CD4-positive, alpha-beta T cell treated with Interleukin-15 for 4 hours (primary cell): ENCODE results near the gene POLE3.
"Not testable (repeated sequence)": the region's sequence is repeated elsewhere in the genome, so short reads cannot be mapped to it uniquely, and the experiment has no call there.

Experiments
- DNase-seq: peaks from one replicate; pipeline ENCODE4 v3.0.0-alpha.2; 2020; ENCODE audit warnings: low spot score

Gene POLE3

DNA sequence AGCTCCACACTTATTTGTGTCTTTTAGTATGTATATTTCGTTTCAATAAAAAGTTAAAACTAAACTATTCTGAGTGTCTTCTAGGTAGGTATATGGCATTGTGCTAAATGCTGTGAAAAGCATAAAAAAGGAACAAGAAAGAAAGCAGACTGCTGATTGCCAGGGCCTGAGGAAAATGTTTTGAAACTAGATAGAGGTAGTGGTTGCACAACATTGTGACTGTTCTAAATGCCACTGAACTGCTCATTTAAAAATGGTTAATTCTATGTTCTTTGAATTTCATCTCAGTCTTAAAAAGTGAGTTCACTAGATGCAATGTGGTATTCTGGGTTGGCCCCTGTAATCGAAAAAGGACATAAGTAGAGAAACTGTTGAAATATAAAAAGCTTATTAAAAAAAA is 6.8 kb downstream of the POLE3 start:
- no peak for DNase-seq

DNA sequence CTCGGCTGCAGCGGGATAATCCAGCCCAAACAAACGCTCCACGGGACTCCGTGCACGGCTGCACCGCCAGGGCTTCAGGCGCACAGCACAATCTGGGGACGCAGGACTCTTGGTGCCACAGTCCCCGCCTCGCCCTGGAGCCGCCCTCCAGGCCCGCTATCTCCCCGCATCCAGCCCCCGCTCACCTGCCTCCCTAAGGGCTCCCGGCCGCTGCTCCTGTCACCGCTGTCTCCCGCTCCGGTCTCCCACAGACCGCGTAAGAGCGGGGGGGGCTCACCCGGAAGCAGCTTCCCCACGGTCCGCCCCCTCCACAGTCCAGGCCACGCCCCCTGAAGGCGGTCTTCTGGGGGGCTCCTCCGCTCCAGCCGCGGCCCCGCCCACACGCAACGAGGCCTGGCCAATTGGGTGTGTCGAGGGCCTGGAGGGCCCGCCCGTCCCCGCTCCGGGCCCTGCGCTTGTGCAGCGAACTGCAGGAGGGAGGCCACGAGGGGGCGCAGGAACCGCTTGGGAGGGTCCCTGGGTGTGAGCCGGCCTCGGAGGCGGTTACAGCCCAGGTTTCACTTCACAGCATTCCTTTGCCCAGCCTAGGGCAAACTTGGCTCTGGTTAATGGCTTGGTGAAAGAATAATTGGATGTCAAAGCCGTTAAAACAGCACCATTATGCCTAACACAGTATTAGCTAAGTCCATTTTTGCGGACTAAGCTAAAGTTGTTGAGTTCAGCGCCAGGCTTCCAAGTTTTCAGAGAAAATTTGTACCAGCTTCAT is 9.3 kb downstream of the POLE3 start, which contains the start of gene ALAD:
TSS of gene ALAD (minus strand) at position 258 of the 766 bp plus-strand sequence. CDS start 7,725 bp downstream, outside the sequence.
- peak; percentile 99 for DNase-seq

DNA sequence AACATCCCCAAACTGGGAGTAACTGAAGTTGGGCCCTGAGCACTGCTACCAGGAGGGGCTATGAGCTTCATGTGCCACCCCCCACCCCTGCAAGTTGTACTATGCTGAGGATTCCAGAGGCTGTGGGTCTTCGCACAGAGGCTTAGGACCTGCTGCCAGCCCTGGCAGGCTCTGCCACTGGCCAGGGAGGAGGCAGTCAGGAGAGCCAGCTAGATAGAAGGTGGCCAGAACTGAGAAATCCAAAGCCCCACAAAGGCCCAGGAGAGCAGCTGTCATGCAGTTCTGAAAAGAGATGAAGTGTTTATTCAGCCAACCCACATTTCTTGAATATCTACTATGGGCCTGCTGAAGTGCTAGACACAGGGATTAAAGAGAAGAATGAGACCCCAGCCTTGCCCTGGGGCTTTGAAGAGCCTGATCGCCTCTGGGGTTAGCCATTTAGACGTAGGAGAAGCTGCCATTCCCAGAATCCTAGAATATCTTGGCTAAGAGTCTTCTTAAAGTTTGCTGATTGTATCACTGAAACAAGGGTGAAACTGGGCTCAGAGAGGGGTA is 10.8 kb downstream of the POLE3 start:
- no peak for DNase-seq

DNA sequence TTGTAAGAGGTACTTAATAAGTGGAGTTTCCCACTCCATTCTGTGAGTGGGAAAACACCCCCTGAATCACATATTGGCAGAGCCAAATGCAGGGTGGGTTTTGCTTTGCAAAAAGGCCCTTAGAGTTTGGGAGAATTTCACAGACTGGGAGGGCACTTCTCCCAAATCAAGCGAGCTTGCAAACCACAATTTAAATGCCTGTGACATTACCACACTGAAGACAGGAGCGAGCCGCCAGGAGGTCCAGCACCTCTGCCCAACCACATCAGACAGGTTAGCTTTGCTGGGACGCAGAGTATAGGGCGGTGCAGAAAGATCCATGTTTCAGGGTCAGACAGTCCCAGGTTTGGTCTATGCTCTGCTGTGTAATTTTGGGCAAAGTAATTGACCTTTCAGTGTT is 11.7 kb downstream of the POLE3 start:
- no peak for DNase-seq

DNA sequence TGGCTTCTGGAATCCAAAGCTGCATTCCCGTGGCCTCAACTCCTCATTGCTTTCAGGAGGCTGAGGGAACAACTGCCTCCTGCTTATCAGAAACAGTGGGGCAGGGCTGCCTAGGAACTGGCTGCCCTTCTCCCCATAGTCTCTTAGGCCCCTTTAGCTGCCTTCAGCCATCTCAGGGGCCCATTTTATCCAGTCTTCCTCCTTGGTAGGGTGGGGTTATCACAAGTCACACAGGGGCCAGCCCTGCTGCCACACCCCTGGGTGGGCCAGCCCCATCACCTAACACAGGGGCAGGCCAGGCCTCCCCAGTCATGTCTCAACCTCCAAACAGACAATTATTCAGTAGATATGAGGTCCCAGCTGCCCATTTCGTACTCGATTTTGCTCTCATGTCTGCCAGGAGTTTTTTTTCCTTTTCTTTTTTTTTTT is 13.3 kb downstream of the POLE3 start:
- no peak for DNase-seq

DNA sequence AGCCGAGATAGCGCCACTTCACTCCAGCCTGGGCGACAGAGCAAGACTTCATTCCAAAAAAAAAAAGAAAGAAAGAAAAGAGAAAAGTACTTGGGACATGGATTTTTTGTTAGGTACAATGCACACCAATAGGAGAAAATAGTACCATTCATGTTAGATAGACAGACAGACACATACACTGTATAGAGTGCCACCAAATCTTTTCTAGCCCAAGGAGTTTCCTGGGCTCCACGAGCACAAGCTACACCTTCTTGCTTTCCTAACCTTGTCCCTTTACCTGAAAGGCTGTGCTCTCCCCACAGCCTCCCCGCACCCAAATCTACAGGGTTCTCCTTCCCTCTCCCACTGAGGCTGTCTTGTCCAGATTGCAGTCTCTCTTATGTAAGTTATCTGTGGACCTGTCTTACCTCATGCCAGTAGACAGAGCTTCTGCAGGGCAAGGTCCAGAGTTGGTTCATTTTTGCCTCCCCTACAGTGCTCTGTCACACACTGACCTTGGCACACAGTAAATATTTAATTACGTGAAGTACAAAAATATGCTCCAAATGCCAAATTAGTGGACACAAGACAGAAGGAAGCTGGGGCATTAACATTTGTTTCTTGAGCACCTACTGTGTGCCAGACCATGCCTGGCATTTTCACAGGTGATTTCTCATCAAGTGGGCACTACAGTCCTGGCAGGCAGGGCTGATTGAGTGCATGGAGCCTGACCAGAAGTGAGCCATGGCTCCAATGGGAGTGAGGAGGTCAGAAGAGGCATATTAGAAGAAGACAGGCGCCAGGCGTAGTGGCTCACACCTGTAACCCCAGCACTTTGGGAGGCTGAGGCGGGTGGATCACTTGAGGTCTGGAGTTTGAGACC is 15.2 kb downstream of the POLE3 start:
- no peak for DNase-seq

DNA sequence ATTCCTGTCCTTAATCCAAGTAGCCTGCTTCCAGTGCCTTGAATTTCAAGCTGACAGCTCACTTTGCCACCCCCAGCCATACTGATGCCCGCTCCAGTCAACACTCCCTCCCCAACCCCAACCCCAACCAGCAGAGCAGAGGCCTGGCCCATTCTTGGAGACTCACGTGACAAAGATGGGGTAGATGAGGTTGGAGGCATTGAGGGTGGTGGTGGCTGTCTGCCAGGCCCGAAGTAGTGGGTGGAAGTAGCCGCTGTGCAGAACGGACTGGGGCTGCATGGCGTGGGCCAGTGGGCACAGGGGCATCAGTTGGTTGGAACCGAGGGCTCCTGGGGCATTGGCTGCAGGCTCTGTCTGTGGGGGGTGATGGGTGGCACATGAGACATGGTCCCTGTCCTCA is 17.2 kb downstream of the POLE3 start:
- DNase-seq, result no peak

DNA sequence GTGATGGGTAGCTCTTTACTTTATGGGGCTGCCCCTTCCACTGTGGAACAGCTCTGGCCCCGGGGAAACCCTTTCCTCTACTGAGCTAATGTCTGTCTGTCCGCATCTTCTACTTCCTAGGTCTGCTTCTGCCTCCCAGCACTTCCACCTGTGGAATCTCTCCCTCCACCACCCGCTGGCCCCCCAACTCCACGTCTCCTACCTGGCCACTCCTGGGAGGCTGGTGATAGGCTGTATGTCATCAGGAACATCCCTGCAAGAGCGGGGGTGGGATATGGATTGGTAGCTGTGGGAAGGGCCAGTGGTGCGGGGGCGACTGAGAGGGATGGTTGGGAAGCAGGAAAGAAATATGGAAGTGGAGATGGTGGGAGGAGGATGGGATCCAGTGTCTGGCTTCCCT is 18.6 kb downstream of the POLE3 start:
- no peak for DNase-seq

DNA sequence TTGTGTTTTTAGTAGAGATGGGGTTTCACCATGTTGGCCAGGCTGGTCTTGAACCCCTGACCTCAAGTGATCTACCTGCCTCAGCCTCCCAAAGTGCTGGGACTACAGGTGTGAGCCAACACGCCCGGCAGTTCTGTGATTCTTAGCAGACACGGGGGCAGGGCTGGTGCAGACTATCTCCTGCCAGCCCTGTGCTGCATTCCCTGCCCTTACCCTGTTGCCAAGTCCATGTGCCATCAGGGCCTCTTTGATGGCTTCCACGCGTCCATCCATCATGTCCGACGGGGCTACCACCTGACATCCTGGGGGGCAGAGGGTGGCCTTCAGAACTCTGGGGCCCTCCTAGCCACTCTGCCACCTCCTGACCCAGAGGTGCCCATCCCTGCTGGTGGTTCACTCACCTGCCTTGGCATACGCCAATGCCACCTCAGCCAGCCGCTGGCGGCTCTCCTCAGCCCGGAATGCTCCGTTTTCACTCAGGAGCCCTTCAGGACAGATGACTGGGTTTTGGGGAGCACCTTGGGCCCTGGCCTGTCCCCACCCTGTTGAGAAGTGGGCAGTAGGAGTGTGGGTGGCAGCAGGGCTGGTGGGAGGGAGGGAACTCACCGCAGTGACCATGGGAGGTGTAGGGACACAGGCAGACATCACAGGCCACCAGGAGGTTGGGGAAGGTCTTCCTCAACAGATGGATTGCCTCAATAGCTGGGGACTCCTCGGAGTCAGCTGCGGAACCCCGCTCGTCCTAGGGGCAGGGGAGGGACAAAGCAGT is 20.1 kb downstream of the POLE3 start:
- DNase-seq, result no peak

DNA sequence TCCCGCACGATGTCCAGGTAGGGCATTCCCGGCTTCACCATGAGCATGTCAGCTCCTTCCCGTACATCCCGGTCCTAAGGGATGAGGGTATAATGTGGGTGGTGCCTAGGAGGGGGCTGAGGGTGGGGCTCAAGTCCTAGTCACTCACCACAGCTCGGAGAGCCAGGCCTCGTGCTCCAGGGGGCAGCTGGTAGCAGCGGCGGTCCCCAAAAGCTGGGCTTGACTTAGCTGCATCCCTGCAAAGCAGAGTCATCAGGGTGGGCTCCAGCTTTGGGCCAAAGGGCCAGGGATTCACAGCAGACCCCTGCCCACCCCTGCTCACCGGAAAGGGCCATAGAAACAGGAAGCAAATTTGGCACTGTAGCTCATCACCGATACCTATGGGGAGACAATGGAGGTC is 21.0 kb downstream of the POLE3 start:
- no peak for DNase-seq

DNA sequence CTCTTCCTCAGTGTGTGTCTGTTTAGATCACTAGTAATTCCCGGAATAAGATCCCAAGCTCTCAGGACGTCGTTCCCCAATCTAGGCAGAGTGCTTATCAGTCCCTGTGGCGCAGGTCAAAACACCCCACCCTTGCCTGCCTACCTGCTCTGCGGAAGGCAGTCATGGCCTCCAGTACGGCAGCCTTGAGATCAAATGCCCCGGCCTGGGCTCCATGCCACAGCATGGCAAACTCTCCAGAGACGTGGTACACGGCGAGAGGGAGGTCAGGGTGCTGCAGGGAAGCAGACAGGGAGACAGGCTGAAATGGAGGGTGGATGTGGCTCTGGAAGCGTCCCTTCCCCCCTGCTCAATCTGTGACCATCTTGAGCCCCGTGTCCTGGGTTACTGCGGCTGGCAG is 21.6 kb downstream of the POLE3 start:
- no peak for DNase-seq

DNA sequence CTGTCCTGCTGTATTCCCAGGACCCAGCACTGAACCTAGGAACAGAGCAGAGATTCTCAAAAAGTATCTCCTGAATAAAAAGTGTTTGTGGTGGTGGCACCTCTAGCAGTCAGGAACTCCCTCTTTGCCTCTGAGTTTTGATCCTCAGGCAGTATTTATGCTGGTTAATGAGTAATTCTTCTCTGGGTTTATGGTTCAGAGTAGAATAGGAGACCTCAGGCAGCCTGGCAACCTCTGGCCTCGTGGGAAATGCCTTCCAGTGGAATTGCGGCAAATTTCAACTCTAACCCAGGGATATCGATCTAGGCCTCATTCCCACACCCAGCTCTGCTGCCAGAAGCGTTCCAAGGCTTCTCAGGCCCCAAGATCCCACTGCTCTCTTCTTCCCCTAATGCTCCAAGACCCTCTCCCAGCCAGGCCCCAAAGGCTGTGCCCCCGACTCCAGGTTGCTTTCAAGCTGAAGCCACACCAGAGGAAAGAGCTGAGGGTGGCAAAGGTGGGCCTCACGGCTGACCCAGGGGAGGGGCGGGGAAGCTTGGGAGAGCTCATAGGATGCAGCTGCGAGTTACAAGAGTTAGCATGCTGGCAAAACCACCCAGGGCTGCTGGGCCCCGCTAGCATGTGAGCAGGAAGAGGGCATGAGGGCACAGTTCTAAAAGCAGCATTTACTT is 22.8 kb downstream of the POLE3 start:
- no peak for DNase-seq

DNA sequence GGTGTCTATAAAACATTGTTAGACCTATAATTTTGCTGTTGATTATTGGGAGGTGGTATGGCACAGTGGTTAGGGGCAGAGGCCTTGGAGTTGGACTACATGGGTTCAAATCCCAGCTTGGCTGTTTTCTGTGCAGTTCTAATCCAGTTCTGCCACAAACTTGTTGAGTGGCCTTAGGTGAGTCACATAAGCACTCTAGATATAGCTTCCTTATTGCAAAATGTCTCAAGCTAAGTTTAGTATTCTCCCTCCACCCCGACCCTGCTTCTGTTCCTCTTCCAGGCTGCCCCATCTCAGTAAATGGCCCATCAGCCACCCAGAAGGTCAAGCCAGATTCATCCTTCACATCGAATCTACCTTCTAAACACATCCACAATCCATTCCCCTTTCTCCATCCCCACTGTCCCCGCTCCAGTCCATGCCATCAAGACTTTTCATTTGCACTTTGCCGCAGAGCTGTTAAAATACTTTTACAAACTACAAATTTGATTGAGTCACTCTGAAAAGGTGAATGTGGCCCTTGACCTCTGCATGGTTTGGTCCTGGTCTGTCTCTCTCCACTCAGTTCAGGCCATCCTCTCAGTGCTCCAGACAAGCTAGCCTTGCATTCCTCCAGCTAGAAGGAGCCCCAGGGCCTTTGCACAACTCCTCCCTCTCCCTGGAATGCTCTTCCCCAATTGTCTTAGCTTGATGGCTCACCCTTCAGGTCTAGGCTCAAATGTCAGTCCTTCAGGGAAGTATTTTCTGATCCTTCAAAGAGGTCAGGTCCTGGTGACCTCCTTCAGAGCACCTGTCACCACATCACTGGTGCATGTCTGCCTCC is 23.7 kb downstream of the POLE3 start:
- no peak for DNase-seq

DNA sequence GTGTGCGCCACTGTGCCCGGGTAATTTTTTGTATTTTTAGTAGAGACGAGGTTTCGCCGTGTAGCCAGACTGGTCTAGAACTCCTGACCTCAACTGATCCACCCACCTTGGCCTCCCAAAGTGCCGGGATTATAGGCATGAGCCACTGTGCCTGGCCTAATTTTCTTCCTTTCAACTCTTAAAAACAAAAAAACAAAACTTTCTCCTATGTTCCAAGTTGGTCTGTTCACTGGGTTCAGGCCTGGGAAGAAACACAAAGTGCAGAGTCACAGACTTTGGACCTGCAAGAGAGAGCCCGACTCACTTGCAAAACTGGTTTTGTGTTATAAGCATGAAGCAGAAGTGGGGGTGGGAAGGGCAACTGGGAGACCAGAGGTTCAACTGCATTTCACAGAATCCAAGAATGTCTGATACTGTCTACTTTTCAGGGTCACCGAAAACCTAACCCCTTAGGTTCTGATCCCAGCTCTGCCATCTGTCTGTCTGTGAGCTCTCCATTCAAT is 28.5 kb downstream of the POLE3 start:
- DNase-seq, result no peak

DNA sequence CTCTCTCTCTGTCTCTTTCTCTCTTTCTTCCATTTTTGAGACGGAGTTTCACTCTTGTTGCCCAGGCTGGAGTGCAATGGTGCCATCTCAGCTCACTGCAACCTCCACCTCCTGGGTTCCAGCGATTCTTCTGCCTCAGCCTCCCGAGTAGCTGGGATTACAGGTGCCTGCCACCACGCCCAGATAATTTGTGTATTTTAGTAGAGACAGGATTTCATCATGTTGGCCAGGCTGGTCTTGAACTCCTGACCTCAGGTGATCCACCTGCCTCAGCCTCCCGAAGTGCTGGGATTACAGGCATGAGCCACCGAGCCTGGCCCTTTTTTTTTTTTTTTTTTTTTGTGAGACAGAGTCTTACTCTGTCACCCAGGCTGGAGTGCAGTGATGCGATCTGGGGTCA is 29.0 kb downstream of the POLE3 start:
- not testable (repeated sequence) for DNase-seq

DNA sequence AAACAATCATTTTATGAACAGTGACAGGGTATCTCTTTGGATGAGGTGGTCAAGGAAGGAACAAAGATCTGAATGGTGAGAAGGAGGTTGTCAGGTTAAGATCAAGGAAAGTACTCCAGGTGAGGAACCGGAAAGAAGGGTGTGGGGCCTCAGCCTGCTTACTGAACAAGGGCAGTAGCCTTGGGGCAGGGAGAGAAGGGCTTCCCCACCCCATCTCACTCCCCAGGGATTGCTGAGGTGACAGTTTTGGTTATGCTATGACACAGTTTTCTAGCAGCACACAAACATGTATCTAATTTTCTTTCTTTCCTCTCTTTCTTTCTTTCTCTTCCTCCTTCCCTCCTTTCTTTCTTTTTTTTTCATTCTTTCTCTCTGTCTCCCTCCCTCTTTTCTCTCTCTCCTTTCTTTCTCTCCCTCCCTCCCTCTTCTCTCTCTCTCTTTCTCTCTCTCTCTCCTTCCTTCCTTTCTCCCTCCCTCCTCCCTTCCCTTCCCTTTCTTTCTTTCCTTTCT is 29.6 kb downstream of the POLE3 start:
- DNase-seq, result no peak

DNA sequence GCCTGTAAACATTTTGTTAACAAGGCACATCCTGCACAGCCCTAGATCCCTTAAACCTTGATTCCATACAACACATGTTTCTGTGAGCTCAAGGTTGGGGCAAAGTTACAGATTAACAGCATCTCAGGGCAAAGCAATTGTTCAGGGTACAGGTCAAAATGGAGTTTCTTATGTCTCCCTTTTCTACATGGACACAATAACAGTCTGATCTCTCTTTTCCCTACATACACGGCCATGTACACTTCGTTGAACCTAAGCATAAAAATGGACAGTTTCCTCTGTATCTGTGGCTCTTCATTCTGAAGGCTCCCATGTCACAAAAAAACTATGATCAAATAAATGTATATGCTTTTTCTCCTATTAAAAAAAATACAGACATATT is 30.7 kb downstream of the POLE3 start:
- DNase-seq, result not testable (repeated sequence)

DNA sequence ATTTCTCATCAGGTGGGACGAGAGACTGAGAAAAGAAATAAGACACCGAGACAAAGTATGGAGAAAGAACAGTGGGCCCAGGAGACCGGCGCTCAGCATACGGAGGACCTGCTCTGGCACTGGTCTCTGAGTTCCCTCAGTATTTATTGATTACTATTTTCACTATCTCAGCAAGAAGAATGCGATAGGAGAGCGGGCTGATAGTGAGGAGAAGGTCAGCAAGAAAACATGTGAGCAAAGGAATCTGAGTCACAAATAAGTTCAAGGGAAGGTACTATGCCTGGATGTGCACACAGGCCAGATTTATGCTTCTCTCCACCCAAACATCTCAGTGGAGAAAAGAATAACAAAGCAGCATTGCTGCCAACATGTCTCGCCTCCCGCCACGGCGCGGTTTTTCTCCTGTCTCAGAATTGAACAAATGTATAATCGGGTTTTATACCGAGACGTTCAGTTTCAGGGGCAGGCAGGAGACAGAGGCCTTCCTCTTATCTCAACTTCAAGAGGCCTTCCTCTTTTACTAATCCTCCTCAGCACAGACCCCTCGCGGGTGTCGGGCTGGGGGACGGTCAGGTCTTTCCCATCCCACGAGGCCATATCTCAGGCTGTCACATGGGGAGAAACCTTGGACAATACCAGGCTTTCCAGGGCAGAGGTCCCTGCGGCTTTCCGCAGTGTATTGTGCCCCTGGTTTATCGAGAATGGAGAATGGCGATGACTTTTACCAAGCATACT is 31.2 kb downstream of the POLE3 start:
- not testable (repeated sequence) for DNase-seq
